ENCODE measurements around the gene MEF2C.

DNA sequence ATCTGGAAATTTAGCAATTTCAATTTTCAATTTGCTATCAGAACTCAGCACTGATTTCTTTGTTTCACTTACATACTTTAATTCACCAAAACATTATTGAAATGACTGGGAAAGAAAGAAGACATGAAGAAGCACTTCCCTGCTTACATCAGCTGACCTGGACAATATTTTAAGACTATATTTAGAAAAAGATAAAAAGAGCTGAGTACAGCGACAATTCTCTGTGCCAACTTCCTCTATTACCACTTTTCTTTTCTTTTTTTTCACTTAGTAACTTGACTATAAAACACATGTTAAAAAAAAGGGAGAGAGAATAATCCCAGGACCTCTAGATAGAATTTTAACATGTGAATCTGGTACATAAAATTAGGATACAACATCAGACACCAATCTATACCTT lies 35.6 kb downstream of the MEF2C start:
- TF ChIP-seq, protein P1, sequence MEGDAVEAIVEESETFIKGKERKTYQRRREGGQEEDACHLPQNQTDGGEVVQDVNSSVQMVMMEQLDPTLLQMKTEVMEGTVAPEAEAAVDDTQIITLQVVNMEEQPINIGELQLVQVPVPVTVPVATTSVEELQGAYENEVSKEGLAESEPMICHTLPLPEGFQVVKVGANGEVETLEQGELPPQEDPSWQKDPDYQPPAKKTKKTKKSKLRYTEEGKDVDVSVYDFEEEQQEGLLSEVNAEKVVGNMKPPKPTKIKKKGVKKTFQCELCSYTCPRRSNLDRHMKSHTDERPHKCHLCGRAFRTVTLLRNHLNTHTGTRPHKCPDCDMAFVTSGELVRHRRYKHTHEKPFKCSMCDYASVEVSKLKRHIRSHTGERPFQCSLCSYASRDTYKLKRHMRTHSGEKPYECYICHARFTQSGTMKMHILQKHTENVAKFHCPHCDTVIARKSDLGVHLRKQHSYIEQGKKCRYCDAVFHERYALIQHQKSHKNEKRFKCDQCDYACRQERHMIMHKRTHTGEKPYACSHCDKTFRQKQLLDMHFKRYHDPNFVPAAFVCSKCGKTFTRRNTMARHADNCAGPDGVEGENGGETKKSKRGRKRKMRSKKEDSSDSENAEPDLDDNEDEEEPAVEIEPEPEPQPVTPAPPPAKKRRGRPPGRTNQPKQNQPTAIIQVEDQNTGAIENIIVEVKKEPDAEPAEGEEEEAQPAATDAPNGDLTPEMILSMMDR (IDR thresholded peaks at IDR 0.05; ENCODE audit: low read depth, low read length, poor library complexity, severe bottlenecking), result no peak
- TF ChIP-seq EZH2phosphoT487 (IDR thresholded peaks at IDR 0.05; ENCODE audit: borderline replicate concordance, low read length), result no peak

Data from DOHH2 (cell line).